GM23248 (cell line): ENCODE data around the gene INS. TPM values are rescaled to one million over a fixed set of nuclear protein-coding genes. Genes with fewer than 3 reads are reported as not detected.

ENCODE experiments used
- DNase-seq: peaks from one replicate; pipeline ENCODE4 v3.0.0-alpha.2; 2015
- H2AFZ ChIP-seq: fragments of 200-600 bp; sonication (generic); 2 replicates; pipeline ENCODE4 v1.6.1; 2016; ENCODE audit warnings: antibody characterized with exemption
- H3F3A ChIP-seq: fragments of 200-600 bp; sonication (generic); 2 replicates; pipeline ENCODE4 v1.6.1; 2016; ENCODE audit warnings: mild to moderate bottlenecking, antibody characterized with exemption, mixed run types; ENCODE audit not compliant: insufficient read depth
- H3K27ac ChIP-seq: fragments of 200-600 bp; sonication (generic); 2 replicates; pipeline ENCODE4 v1.5.1; 2016; ENCODE audit warnings: mild to moderate bottlenecking
- H3K27me3 ChIP-seq: fragments of 200-600 bp; sonication (generic); replicated peaks from 2 replicates; pipeline ENCODE4 v1.6.1; 2016; ENCODE audit warnings: mild to moderate bottlenecking; ENCODE audit not compliant: insufficient read depth
- H3K36me3 ChIP-seq: fragments of 200-600 bp; sonication (generic); 2 replicates; pipeline ENCODE4 v1.6.1; 2016; ENCODE audit warnings: low read depth, mild to moderate bottlenecking
- H3K4me1 ChIP-seq: fragments of 200-600 bp; sonication (generic); 2 replicates; pipeline ENCODE4 v1.6.1; 2016; ENCODE audit warnings: mild to moderate bottlenecking; ENCODE audit not compliant: insufficient read depth
- H3K4me2 ChIP-seq: fragments of 200-600 bp; sonication (generic); one replicate; pipeline ENCODE4 v1.6.1; 2016; ENCODE audit warnings: mild to moderate bottlenecking; ENCODE audit not compliant: unreplicated experiment
- H3K4me3 ChIP-seq: fragments of 200-600 bp; sonication (generic); 2 replicates; pipeline ENCODE4 v1.5.1; 2016; ENCODE audit warnings: mild to moderate bottlenecking
- H3K79me2 ChIP-seq: fragments of 200-600 bp; sonication (generic); 2 replicates; pipeline ENCODE4 v1.6.1; 2016; ENCODE audit warnings: mild to moderate bottlenecking; ENCODE audit not compliant: insufficient read depth
- H3K9ac ChIP-seq: fragments of 200-600 bp; sonication (generic); 2 replicates; pipeline ENCODE4 v1.6.1; 2016; ENCODE audit warnings: mild to moderate bottlenecking
- H3K9me2 ChIP-seq: fragments of 200-600 bp; sonication (generic); 2 replicates; pipeline ENCODE4 v1.6.1; 2016; ENCODE audit warnings: mixed run types, mild to moderate bottlenecking, moderate library complexity; ENCODE audit not compliant: insufficient read depth
- H3K9me3 ChIP-seq: fragments of 200-600 bp; sonication (generic); one replicate; pipeline ENCODE4 v1.6.1; 2017; ENCODE audit warnings: low read depth
- H4K20me1 ChIP-seq: fragments of 200-600 bp; sonication (generic); 2 replicates; pipeline ENCODE4 v1.6.0; 2016; ENCODE audit not compliant: insufficient read depth
- EZH2 ChIP-seq: fragments of 200-600 bp; sonication (generic); IDR thresholded peaks from 2 replicates; pipeline ENCODE4 v1.6.1; 2018; ENCODE audit warnings: antibody characterized with exemption, mild to moderate bottlenecking; ENCODE audit not compliant: insufficient read depth, poor library complexity, severe bottlenecking
- EZH2phosphoT487 ChIP-seq: fragments of 200-600 bp; sonication (generic); IDR thresholded peaks from 2 replicates; pipeline ENCODE4 v1.6.1; 2018; ENCODE audit warnings: antibody characterized with exemption, moderate library complexity, mild to moderate bottlenecking, low read depth; ENCODE audit not compliant: insufficient read depth
- WGBS, 2 experiments: methylation state at CpG; one replicate each; pipeline ENCODE4 v1.1.6; 2015 to 2017; ENCODE audit warnings: low lambda C conversion rate in 2 of 2, low coverage in 1 of 2; ENCODE audit errors: missing lambda C conversion rate in 2 of 2; 5-methylcytosine and 5-hydroxymethylcytosine counted together
- in situ Hi-C: fragments of 300-500 bp; cut with MboI; formaldehyde crosslinking; loops from 2 replicates; pipeline ENCODE4 v1.15.0; 2020
- polyA plus RNA-seq: library from polyadenylated mRNA; unstranded; fragments of >200 nt; fragmentation: Nextera tagmentation; extraction: Ambion mirVana; gene quantifications from 2 replicates; pipeline ENCODE4 v1.2.1, GENCODE V29; 2016
- total RNA-seq: library from RNA; depleted of rRNA; stranded (reverse); fragments of >200 nt; shearing (Covaris generic); gene quantifications from 2 replicates; pipeline ENCODE4 v1.2.3, GENCODE V29; 2014

The INS gene
- total and polyA plus RNA-seq, 2 experiments from 2014 or later: not detected

DNA sequence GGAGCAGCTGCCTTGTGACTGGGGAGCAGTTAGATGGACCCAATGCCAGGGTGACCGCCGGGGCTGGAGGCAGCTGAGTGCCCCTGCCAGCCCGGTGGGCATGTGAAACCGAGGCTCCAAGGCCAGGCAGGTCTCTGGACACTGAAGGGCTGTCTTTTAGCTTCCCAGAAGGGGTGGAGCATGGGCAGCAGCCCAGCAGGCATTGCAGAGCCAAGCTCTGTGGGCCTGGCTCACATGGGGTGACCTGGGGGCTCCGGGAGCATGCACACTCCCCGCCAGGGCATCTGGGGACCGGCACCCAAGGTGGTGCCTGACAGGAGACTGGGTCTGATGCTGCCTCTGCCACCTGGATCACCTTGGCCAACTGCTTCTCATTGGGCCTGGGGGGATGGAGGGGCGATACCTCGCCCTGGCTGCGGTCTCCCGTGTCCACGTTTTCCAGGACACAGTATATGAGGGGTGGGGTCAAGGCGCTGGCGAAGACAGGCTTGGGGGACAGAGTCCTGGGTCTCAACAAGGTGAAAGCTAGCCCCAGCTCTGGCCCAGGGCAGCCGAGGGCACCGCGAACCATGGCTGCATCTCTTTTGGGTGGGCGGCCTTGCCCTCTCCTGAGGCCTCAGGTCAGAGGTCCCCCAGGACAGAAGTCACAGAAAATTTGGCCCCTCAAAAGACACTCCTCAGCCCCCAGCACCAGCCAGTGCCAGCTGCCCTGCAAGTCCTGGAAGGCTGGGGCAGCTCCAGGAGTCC is 3.5 kb downstream of the INS start:
- H3F3A ChIP-seq: no peaks in the 10 kb centered on the region
- no peaks in the 10 kb centered on the region for H3K36me3 ChIP-seq
- H3K9ac ChIP-seq: no peak overlapping the region
- H3K9me3 ChIP-seq: no peaks in the 10 kb centered on the region
- WGBS, 2 experiments: 40 to 41% methylated on average over 17 of the region's 18 CpGs
- H3K4me2 ChIP-seq: no peak overlapping the region
- no peak for DNase-seq
- no peaks in the 10 kb centered on the region for H3K9me2 ChIP-seq
- no peak for TF ChIP-seq EZH2
- TF ChIP-seq EZH2phosphoT487: no peak
- no peak overlapping the region for H2AFZ ChIP-seq
- H3K27me3 ChIP-seq: no peaks in the 10 kb centered on the region
- no peak overlapping the region for H3K27ac ChIP-seq
- no peaks in the 10 kb centered on the region for H3K79me2 ChIP-seq
- no peaks in the 10 kb centered on the region for H4K20me1 ChIP-seq
- H3K4me1 ChIP-seq: no peaks in the 10 kb centered on the region
- H3K4me3 ChIP-seq: no peak overlapping the region
- in situ Hi-C loops: loop anchor here (25.0 kb wide), 2 partner anchors 295 to 445 kb away; partner anchors contain the start of gene LSP1

GRCh38 chr11:2156416-2157182 is 4.4 kb downstream of the INS start:
- Histone ChIP-seq H3K4me2 (no peak overlapping the region), H3K4me1 (no peaks in the 10 kb centered on the region), H2AFZ (no peak overlapping the region), H4K20me1 (no peaks in the 10 kb centered on the region), H3K9me2 (no peaks in the 10 kb centered on the region), H3K79me2 (no peaks in the 10 kb centered on the region), H3K27me3 (no peaks in the 10 kb centered on the region), H3K9me3 (no peaks in the 10 kb centered on the region), H3K9ac (no peak overlapping the region), H3K36me3 (no peaks in the 10 kb centered on the region), H3F3A (no peaks in the 10 kb centered on the region), H3K4me3 (no peak overlapping the region), H3K27ac (no peak overlapping the region)
- WGBS, 2 experiments: 16% methylated on average over 17 to 19 of the region's 19 CpGs
- peak; percentile 80 for DNase-seq
- in situ Hi-C loops: loop anchor here (25.0 kb wide), 2 partner anchors 294 to 444 kb away; partner anchors contain the start of gene LSP1
- TF ChIP-seq EZH2 (no peak), EZH2phosphoT487 (no peak)

DNA sequence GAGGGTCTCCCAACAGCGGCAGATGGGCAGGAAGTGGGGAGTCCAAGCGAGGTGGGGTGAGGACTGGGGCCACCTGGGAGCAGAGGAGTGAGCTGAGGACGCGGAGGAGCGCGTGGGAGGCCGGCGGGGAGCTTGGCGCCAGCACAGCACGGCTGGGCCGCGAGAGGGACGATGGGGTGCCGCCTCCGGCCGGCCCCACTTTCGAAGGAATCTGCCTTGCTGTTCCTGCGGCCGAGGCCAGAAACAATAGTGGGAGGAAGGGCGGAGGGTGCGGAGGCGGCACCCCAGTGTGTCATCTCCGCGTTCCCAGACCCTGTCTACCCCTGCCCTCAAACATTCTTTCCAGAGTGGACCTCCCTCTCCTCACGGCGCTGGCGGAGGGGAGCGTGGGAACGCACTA is 5.5 kb downstream of the INS start:
- in situ Hi-C loops: loop anchor here (25.0 kb wide), 2 partner anchors 293 to 443 kb away; partner anchors contain the start of gene LSP1

DNA sequence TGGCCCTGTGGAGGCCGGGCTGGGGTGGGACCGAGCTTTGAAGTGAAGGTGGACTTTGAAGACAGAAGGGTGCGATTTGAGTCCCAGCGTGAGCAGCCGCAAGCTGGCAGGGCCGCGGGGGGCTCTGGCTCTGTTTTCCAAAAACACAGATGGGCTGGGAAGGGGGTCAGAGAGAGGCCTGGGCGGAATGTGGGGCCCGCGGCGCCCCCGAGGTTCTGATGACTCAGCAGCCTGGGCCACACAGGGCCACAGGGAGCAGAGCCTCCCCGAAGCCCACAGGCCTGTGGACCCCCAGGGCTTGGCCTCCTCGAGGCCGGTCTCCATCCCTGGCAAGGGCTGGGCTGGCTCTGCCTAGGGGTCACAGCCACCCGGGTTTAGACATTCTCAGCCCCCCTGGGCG is 6.1 kb downstream of the INS start:
- H3K36me3 ChIP-seq: no peaks in the 10 kb centered on the region
- no peak overlapping the region for H2AFZ ChIP-seq
- H3K9me2 ChIP-seq: no peaks in the 10 kb centered on the region
- 0 out of 2 replicates have a peak, but pooled peaks cover 10% of the 10 kb centered on the region for H3K27me3 ChIP-seq
- H3K4me3 ChIP-seq: no peak overlapping the region
- H4K20me1 ChIP-seq: no peaks in the 10 kb centered on the region
- in situ Hi-C loops: loop anchor here (25.0 kb wide), 2 partner anchors 293 to 443 kb away; partner anchors contain the start of gene LSP1
- H3K4me1 ChIP-seq: no peaks in the 10 kb centered on the region
- no peak overlapping the region for H3K9ac ChIP-seq
- H3F3A ChIP-seq: no peaks in the 10 kb centered on the region
- TF ChIP-seq EZH2phosphoT487 (no peak), EZH2 (no peak)
- H3K27ac ChIP-seq: no peak overlapping the region
- WGBS, 2 experiments: 55 to 64% methylated on average over 15 to 17 of the region's 17 CpGs
- H3K9me3 ChIP-seq: no peaks in the 10 kb centered on the region
- no peaks in the 10 kb centered on the region for H3K79me2 ChIP-seq
- DNase-seq: no peak
- no peak overlapping the region for H3K4me2 ChIP-seq

More for the DNA sequence above, 5.5 kb downstream of the INS start:
- Histone ChIP-seq H3F3A (no peaks in the 10 kb centered on the region), H3K9ac (no peak overlapping the region), H4K20me1 (no peaks in the 10 kb centered on the region), H3K27ac (no peak overlapping the region), H3K27me3 (0 out of 2 replicates have a peak, but pooled peaks cover 4% of the 10 kb centered on the region), H3K36me3 (no peaks in the 10 kb centered on the region), H3K4me1 (no peaks in the 10 kb centered on the region), H3K79me2 (no peaks in the 10 kb centered on the region), H2AFZ (no peak overlapping the region), H3K4me3 (no peak overlapping the region), H3K9me3 (no peaks in the 10 kb centered on the region), H3K9me2 (no peaks in the 10 kb centered on the region), H3K4me2 (no peak overlapping the region)
- 66% methylated on average over 19 to 29 of the region's 29 CpGs for WGBS, 2 experiments
- no peak for TF ChIP-seq EZH2phosphoT487
- no peak for TF ChIP-seq EZH2
- no peak for DNase-seq
